Naive thymus-derived CD4-positive, alpha-beta T cell (primary cell): ENCODE data around the gene USH1G. TPM values are rescaled to one million over a fixed set of nuclear protein-coding genes. Genes with fewer than 3 reads are reported as not detected.
A peak's percentile ranks its signal among the peaks of the same experiment; 100 is the strongest.

ENCODE experiments used
- ATAC-seq: fragments of 150-1000 bp; cut with Tn5 transposase; 2 replicates; pipeline ENCODE4 v1.10.0; 2021; ENCODE audit warnings: mild to moderate bottlenecking, moderate library complexity
- CTCF ChIA-PET: fragments of 350-600 bp; sonication (Branson Sonifier 250); formaldehyde crosslinking; loops from one replicate; lab custom pipeline; 2021; ENCODE audit warnings: antibody characterized with exemption; lab: Charles Lee
- POLR2A ChIA-PET: fragments of 350-600 bp; sonication (Branson Sonifier 250); formaldehyde crosslinking; loops from one replicate; lab custom pipeline; 2021; ENCODE audit warnings: antibody characterized with exemption, inconsistent platforms; lab: Charles Lee
- DNase-seq, 9 donors: peaks; one replicate each; pipeline versions ENCODE4 v3.0.0 to v3.0.0-alpha.2; 2020 to 2022; ENCODE audit warnings: mixed read lengths in 1 of 9
- H3K27ac ChIP-seq: one replicate; pipeline ENCODE4 v1.7.0; 2013; ENCODE audit warnings: mild to moderate bottlenecking, low read depth, low read length, moderate library complexity
- H3K27me3 ChIP-seq, 2 donors: one replicate each; pipeline ENCODE4 v1.7.0; 2013; ENCODE audit warnings: low read length in 2 of 2, mild to moderate bottlenecking in 2 of 2, moderate library complexity in 2 of 2; ENCODE audit not compliant: control insufficient read depth in 2 of 2, insufficient read depth in 2 of 2
- H3K36me3 ChIP-seq, 3 experiments: 1 replicate in 2 of 3; 2 replicates in 1 of 3; pipeline ENCODE4 v1.7.0; 2013; ENCODE audit warnings: low read length in 3 of 3, mild to moderate bottlenecking in 3 of 3, moderate library complexity in 1 of 3; ENCODE audit not compliant: insufficient read depth in 3 of 3, control insufficient read depth in 2 of 3
- H3K4me1 ChIP-seq, 2 donors: one replicate each; pipeline ENCODE4 v1.7.0; 2013; ENCODE audit warnings: low read length in 2 of 2, mild to moderate bottlenecking in 2 of 2, moderate library complexity in 1 of 2; ENCODE audit not compliant: control insufficient read depth in 2 of 2, insufficient read depth in 2 of 2
- H3K4me3 ChIP-seq: 2 replicates; pipeline ENCODE4 v1.7.0; 2013; ENCODE audit warnings: mild to moderate bottlenecking, low read length
- H3K9me3 ChIP-seq, 3 experiments: 1 replicate in 2 of 3; 2 replicates in 1 of 3; pipeline ENCODE4 v1.7.0; 2013; ENCODE audit warnings: low read length in 3 of 3; ENCODE audit not compliant: control insufficient read depth in 2 of 3
- H3K27ac Mint-ChIP-seq, 9 donors: one replicate each; pipeline ENCODE4 v1.8.0; 2020 to 2022; ENCODE audit warnings: mixed read lengths in 9 of 9, mild to moderate bottlenecking in 8 of 9, moderate library complexity in 5 of 9, inconsistent platforms in 2 of 9
- H3K27me3 Mint-ChIP-seq, 5 donors: one replicate each; pipeline ENCODE4 v1.8.0; 2021 to 2022; ENCODE audit warnings: mixed read lengths in 5 of 5, mild to moderate bottlenecking in 1 of 5
- H3K36me3 Mint-ChIP-seq, 5 donors: one replicate each; pipeline ENCODE4 v1.8.0; 2020 to 2022; ENCODE audit warnings: mixed read lengths in 5 of 5, mild to moderate bottlenecking in 3 of 5, inconsistent platforms in 1 of 5
- H3K4me1 Mint-ChIP-seq, 7 donors: one replicate each; pipeline ENCODE4 v1.8.0; 2020 to 2022; ENCODE audit warnings: mixed read lengths in 7 of 7, mild to moderate bottlenecking in 3 of 7, inconsistent platforms in 1 of 7
- H3K4me3 Mint-ChIP-seq, 10 donors: one replicate each; pipeline ENCODE4 v1.8.0; 2020 to 2022; ENCODE audit warnings: mild to moderate bottlenecking in 10 of 10, mixed read lengths in 10 of 10, moderate library complexity in 6 of 10, inconsistent platforms in 2 of 10
- H3K9me3 Mint-ChIP-seq, 11 donors: one replicate each; pipeline ENCODE4 v1.8.0; 2020 to 2022; ENCODE audit warnings: mixed read lengths in 11 of 11, mild to moderate bottlenecking in 4 of 11, inconsistent platforms in 1 of 11, moderate library complexity in 1 of 11
- intact Hi-C, 2 donors: fragments of 100-400 bp; cut with micrococcal nuclease; formaldehyde crosslinking; loops; one replicate each; pipeline ENCODE4 v1.15.1; 2023
- polyA plus RNA-seq, 2 donors: library from polyadenylated mRNA; unstranded; fragments of 300-500 nt; fragmentation: Illumina TruSeq; gene quantifications; one replicate each; pipeline ENCODE4 v1.2.3, GENCODE V29; 2021
- total RNA-seq, 6 experiments: library from RNA in 5 of 6; stranded (reverse) in 5 of 6; gene quantifications; 1 replicate in 5 of 6; 2 replicates in 1 of 6; pipeline ENCODE4 v1.2.3 and lab custom pipeline; 2021 to 2026

Gene USH1G
- total and polyA plus RNA-seq, 7 experiments from 2014 or later: not detected

DNA sequence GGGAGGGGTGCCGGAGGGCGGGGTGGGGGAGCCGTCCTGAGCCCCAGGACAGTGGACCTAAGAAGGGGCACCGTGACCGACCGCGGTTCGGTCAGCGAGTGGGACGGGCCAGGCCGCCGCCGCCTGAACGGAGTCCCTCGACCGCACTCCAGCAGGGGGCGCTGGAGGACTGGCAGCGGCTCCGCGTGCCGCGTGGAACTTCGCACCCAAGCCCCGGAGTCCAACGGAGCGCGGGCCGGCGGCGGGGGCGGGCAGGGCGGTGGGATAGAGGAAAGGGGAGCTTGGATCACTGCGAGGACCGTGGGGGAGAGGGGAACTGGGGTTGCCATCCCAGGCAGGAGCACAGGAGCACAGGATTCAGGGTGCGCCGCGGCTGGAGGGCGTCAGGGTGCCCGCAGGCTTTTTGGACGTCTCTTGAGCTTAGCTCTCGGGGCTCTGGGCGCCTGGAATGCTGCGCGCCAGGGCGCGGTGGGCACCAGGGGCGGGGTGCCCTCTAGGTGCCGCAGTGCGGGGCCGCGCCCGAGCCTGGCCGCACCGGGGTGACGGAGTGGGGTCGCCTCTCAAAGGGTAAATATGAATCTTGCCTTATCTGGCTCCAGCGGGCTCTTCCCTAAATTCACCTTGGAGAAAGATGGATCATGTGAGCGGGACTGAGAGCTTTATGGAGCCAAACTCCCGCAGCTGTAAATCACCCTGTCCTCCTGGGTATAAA is 639 bp upstream of the USH1G start:
- ATAC-seq (peak; percentile 85), DNase-seq (peak; percentile 50 to 85 (median 70))
- peaks cover 3 to 12% of the 10 kb centered on the region in 2 donors for H3K4me1 ChIP-seq
- H3K9me3 ChIP-seq: no peaks in the 10 kb centered on the region
- no peaks in the 10 kb centered on the region for H3K36me3 ChIP-seq
- H3K4me3 ChIP-seq: no peak overlapping the region
- H3K27me3 ChIP-seq: peaks cover 0 to 11% of the 10 kb centered on the region in 2 donors
- Mint-ChIP-seq H3K4me3 (peak overlapping the region; percentile 23 to 76 (median 62)), H3K4me1 (peaks cover 2 to 21% (median 6%) of the 10 kb centered on the region in 7 donors), H3K27me3 (peaks cover 34 to 74% (median 39%) of the 10 kb centered on the region in 5 donors), H3K27ac (peak overlapping the region in 1 of 9 donors; percentile 48), H3K9me3 (peaks cover 0 to 2% (median 0%) of the 10 kb centered on the region in 11 donors), H3K36me3 (peaks cover 0 to 3% (median 0%) of the 10 kb centered on the region in 5 donors)
- CTCF ChIA-PET: interaction anchor here (0.5 to 2.5 kb wide), 7 partner anchors 9 to 278 kb away, joined by 3 to 11 read pairs (median 3); partner anchors contain the start of gene MRPL58
- intact Hi-C loops: loop anchor here (1.0 kb wide), 1 partner anchor 35 kb away; no protein-coding TSS in a partner anchor
- POLR2A ChIA-PET: no interaction called here
- H3K27ac ChIP-seq: no peak overlapping the region

- Histone ChIP-seq H3K4me1 (peaks cover 3 to 12% of the 10 kb centered on the region in 2 donors), H3K4me3 (no peak overlapping the region), H3K36me3 (no peaks in the 10 kb centered on the region), H3K9me3 (no peaks in the 10 kb centered on the region), H3K27ac (no peak overlapping the region), H3K27me3 (peaks cover 0 to 11% of the 10 kb centered on the region in 2 donors)
- H3K4me3 Mint-ChIP-seq: peak overlapping the region in 5 of 10 donors; percentile 55 to 76 (median 62)
- H3K27me3 Mint-ChIP-seq: peaks cover 30 to 62% (median 34%) of the 10 kb centered on the region in 5 donors
- ChIA-PET CTCF (interaction anchor here (1.1 to 1.3 kb wide), 2 partner anchors 36 to 279 kb away, joined by 3 read pairs; no protein-coding TSS in a partner anchor), POLR2A (no interaction called here)
- peaks cover 0 to 3% (median 0%) of the 10 kb centered on the region in 5 donors for H3K36me3 Mint-ChIP-seq
- peaks cover 2 to 21% (median 6%) of the 10 kb centered on the region in 7 donors for H3K4me1 Mint-ChIP-seq
- intact Hi-C loops: no loop called here
- H3K9me3 Mint-ChIP-seq: no peaks in the 10 kb centered on the region
- DNase-seq: no peak
- no peak for ATAC-seq
- H3K27ac Mint-ChIP-seq: no peak overlapping the region
Measured at GRCh38 chr17:74922172-74922571, 883 bp downstream of the USH1G start.

DNA sequence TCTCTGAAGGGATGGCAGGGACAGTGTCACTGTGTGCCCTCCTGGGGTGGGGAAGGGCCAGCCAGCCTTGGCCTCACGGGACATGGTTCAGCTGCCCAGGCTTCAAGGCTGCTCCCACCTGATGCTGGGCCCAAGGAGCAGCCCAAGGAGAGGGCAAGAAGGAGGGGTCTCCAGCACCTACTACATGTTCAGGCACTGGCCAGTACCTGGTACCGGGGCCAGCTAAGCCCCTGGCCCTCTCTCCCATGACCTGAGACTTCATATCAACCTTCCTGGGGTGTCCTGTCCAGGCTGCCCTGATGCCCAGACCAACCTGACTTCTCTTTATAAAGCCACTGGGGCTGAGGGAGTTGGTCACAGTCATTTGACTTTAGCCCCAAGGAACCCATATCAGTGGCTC is 1.3 kb downstream of the USH1G start:
- no peak overlapping the region for H3K4me3 Mint-ChIP-seq
- no peak overlapping the region for H3K27ac Mint-ChIP-seq
- no peak overlapping the region for H3K27ac ChIP-seq
- intact Hi-C loops: no loop called here
- DNase-seq (no peak), ATAC-seq (no peak)
- H3K36me3 Mint-ChIP-seq: peaks cover 0 to 3% (median 0%) of the 10 kb centered on the region in 5 donors
- H3K9me3 Mint-ChIP-seq: no peaks in the 10 kb centered on the region
- ChIA-PET POLR2A (no interaction called here), CTCF (interaction anchor here (1.3 kb wide), 1 partner anchor 36 kb away, joined by 3 read pairs; no protein-coding TSS in a partner anchor)
- no peak overlapping the region for H3K4me3 ChIP-seq
- no peaks in the 10 kb centered on the region for H3K36me3 ChIP-seq
- H3K4me1 ChIP-seq: peaks cover 3 to 12% of the 10 kb centered on the region in 2 donors
- peaks cover 2 to 21% (median 6%) of the 10 kb centered on the region in 7 donors for H3K4me1 Mint-ChIP-seq
- H3K27me3 Mint-ChIP-seq: peaks cover 31 to 58% (median 36%) of the 10 kb centered on the region in 5 donors
- H3K9me3 ChIP-seq: no peaks in the 10 kb centered on the region
- peaks cover 0 to 11% of the 10 kb centered on the region in 2 donors for H3K27me3 ChIP-seq

GRCh38 chr17:74921026-74921681 is 1.9 kb downstream of the USH1G start:
- Histone ChIP-seq H3K27ac (no peak overlapping the region), H3K9me3 (no peaks in the 10 kb centered on the region), H3K4me1 (peaks cover 3 to 12% of the 10 kb centered on the region in 2 donors), H3K4me3 (no peak overlapping the region), H3K36me3 (no peaks in the 10 kb centered on the region), H3K27me3 (peaks cover 0 to 11% of the 10 kb centered on the region in 2 donors)
- ChIA-PET CTCF (interaction anchor here (1.3 kb wide), 1 partner anchor 37 kb away, joined by 3 read pairs; no protein-coding TSS in a partner anchor), POLR2A (no interaction called here)
- ATAC-seq (no peak), DNase-seq (no peak)
- no peaks in the 10 kb centered on the region for H3K9me3 Mint-ChIP-seq
- peaks cover 2 to 21% (median 6%) of the 10 kb centered on the region in 7 donors for H3K4me1 Mint-ChIP-seq
- H3K27ac Mint-ChIP-seq: no peak overlapping the region
- no peak overlapping the region for H3K4me3 Mint-ChIP-seq
- H3K36me3 Mint-ChIP-seq: peaks cover 0 to 1% (median 0%) of the 10 kb centered on the region in 5 donors
- peaks cover 28 to 52% (median 33%) of the 10 kb centered on the region in 5 donors for H3K27me3 Mint-ChIP-seq
- intact Hi-C loops: no loop called here

DNA sequence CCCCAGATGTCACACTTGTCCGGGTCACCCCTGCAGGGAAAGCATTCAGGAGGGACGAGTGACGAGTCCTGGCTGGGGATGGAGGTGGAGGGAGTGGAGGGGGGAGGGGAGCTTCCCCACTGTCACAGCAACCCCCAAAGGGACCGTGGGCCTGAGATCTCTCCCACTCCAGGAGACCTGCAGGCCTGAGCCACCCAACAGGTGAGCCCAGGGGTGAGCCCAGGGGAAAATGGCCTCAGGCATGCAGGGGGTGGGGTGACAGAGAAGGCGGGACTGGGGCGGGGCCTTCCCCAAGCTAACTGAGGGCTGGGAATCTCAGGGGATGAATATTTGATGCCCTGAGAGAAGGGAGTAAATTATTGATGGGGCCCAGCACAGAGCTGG is 2.4 kb downstream of the USH1G start:
- DNase-seq: no peak

GRCh38 chr17:74920306-74920620 is 2.8 kb downstream of the USH1G start:
- Mint-ChIP-seq H3K9me3 (no peaks in the 10 kb centered on the region), H3K27me3 (peaks cover 19 to 46% (median 29%) of the 10 kb centered on the region in 5 donors), H3K4me3 (no peak overlapping the region), H3K36me3 (no peaks in the 10 kb centered on the region), H3K27ac (no peak overlapping the region), H3K4me1 (peaks cover 2 to 21% (median 6%) of the 10 kb centered on the region in 7 donors)
- Histone ChIP-seq H3K27me3 (peaks cover 0 to 10% of the 10 kb centered on the region in 2 donors), H3K4me3 (no peak overlapping the region), H3K27ac (no peak overlapping the region), H3K36me3 (no peaks in the 10 kb centered on the region), H3K4me1 (peaks cover 3 to 12% of the 10 kb centered on the region in 2 donors), H3K9me3 (no peaks in the 10 kb centered on the region)
- intact Hi-C loops: no loop called here
- DNase-seq: no peak
- ATAC-seq: no peak
- POLR2A ChIA-PET: no interaction called here
- CTCF ChIA-PET: no interaction called here

More for the DNA sequence above, 2.4 kb downstream of the USH1G start:
- Mint-ChIP-seq H3K4me1 (peaks cover 2 to 21% (median 6%) of the 10 kb centered on the region in 7 donors), H3K27ac (no peak overlapping the region), H3K9me3 (no peaks in the 10 kb centered on the region), H3K36me3 (no peaks in the 10 kb centered on the region), H3K27me3 (peaks cover 23 to 49% (median 33%) of the 10 kb centered on the region in 5 donors), H3K4me3 (no peak overlapping the region)
- Histone ChIP-seq H3K36me3 (no peaks in the 10 kb centered on the region), H3K4me1 (peaks cover 3 to 12% of the 10 kb centered on the region in 2 donors), H3K4me3 (no peak overlapping the region), H3K27me3 (peaks cover 0 to 11% of the 10 kb centered on the region in 2 donors), H3K9me3 (no peaks in the 10 kb centered on the region), H3K27ac (no peak overlapping the region)
- ChIA-PET POLR2A (no interaction called here), CTCF (no interaction called here)
- intact Hi-C loops: no loop called here
- no peak for ATAC-seq
